GM21423 (cell line): Measurements from ENCODE around the gene MGARP.
"Not testable (repeated sequence)": the region's sequence is repeated elsewhere in the genome, so short reads cannot be mapped to it uniquely, and the experiment has no call there.

Experiments used
- ATAC-seq: cut with Tn5 transposase; IDR thresholded peaks from one replicate; pipeline ENCODE4 v1.9.1; 2021; ENCODE audit warnings: mild to moderate bottlenecking, moderate library complexity; ENCODE audit not compliant: unreplicated experiment

The MGARP gene

GRCh38 chr4:139279760-139280620 is at the start of gene MGARP:
Gene MGARP, minus strand, starts transcription at chr4:139280225. Its CDS starts 67 bp downstream, at chr4:139280158.
- no peak for ATAC-seq

- no peak for ATAC-seq
These were observed 49.7 kb upstream of the MGARP start for GRCh38 chr4:139329665-139330200.

GRCh38 chr4:139324620-139325019 is 44.6 kb upstream of the MGARP start:
- ATAC-seq: no peak

GRCh38 chr4:139322541-139322940 is 42.5 kb upstream of the MGARP start:
- ATAC-seq: not testable (repeated sequence)

- not testable (repeated sequence) for ATAC-seq
These were observed 42.0 kb upstream of the MGARP start for GRCh38 chr4:139322070-139322469.

GRCh38 chr4:139319571-139319970 is 39.5 kb upstream of the MGARP start:
- no peak for ATAC-seq

DNA sequence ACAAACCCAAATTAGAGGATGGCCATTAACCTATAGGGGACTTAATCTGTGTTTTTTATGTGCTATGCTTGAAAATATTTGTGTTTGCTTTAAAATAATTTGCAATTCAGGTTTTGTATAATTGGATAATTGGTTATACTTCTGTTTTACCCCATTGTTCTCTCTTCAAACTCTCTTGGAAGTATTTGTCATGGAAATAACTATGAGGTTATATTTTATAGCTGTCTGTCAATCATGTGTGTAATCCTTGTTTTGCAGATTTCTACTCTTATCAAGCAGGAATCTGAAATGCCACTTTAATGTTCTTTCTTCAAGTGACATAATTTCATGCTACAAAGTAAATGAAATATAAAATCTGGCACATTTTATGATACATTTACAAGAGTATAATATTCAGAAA is 37.6 kb upstream of the MGARP start:
- ATAC-seq: no peak

- ATAC-seq: no peak
These were observed 36.7 kb upstream of the MGARP start for GRCh38 chr4:139316733-139317132.

DNA sequence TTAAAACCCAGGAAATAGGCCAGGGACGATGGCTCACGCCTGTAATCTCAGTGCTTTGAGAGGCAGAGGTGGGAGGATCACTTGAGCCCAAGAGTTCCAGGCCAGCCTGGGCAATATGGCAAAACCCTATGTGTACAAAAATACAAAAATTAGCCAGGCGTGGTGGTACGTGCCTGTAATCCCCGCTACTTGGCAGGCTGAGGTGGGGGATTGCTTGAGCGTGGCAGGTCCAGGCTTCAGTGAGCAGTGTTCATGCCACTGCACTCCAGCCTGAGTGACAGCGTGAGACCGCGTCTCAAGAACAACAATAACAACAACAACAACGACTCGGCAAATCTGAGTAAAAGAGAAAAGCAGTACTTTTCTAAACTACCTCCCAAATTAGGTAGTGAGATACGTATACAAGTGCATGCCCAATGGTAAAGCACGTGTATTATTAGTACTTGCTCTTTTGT is 35.2 kb upstream of the MGARP start:
- ATAC-seq: peak; percentile 59

- ATAC-seq: no peak
These were observed 34.2 kb upstream of the MGARP start for GRCh38 chr4:139314047-139314800.

GRCh38 chr4:139313414-139313813 is 33.4 kb upstream of the MGARP start:
- not testable (repeated sequence) for ATAC-seq

DNA sequence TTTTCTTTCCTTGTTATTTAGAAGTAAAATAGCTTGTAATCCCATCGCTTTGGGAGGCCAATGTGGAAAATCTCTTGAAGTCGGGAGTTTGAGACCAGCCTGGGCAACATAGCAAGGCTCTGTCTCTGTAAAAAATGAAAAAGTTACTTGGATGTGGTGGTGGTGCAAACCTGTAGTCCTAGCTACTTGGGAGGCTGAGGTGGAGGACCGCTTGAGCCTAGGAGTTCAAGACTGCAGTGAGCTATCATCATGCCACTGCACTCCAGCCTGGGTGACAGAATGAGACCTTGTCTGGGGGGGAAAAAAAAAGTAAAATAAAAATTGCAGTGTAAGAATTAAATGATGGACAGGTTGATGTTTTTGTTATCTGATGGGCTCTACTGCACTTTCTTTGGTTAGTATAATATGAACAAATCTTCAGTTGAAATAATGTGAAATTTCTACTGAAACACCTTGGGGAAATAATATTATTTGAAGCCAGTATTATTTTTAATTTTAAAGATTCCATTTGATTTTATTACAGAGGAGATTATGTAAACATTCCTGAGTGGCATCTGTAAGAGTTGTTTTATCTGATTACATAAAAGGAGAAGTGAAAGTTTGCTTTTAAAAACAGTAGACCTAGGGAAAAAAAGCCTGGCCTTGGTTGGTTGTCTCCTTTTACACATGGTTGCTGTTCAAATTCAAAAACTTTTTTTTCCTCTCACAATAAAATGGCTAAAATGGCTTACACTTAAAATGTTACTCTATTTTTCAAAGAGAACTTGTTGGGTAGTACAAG is 32.7 kb upstream of the MGARP start:
- ATAC-seq: no peak

DNA sequence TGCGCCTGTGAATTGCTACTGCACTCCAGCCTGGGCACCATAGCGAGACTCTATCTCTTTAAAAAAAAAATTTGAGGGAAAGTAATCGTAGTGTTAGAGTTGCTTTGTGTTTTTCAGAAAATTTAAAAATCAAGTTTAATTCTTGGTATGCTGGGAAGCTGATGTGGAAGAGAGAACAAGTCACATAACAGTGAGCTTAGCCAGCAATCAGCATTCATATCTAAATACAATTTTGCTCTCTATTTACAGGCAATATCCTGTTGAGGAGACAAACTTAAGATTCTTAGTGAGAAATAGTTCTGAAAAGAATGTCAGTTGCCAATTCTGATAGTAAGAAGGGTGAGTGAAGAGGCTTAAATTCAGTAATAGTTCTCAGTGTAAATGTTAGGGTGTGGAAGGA is 31.9 kb upstream of the MGARP start:
- no peak for ATAC-seq

- ATAC-seq: no peak
These were observed 24.9 kb upstream of the MGARP start for GRCh38 chr4:139304920-139305319.

GRCh38 chr4:139301821-139302611 is 22.0 kb upstream of the MGARP start, which contains the start of gene NDUFC1:
Gene NDUFC1, minus strand, starts transcription at chr4:139302477. Its CDS starts 6,679 bp downstream, at chr4:139295798.
- peak; percentile 44 for ATAC-seq

GRCh38 chr4:139301113-139301820 is 21.2 kb upstream of the MGARP start, which contains the start of gene NAA15:
Gene NAA15, plus strand, starts transcription at chr4:139301505. Its CDS starts 273 bp downstream, at chr4:139301778.
- ATAC-seq: peak; percentile 82

- ATAC-seq: peak; percentile 7
These were observed 20.5 kb upstream of the MGARP start for GRCh38 chr4:139300431-139301112.

DNA sequence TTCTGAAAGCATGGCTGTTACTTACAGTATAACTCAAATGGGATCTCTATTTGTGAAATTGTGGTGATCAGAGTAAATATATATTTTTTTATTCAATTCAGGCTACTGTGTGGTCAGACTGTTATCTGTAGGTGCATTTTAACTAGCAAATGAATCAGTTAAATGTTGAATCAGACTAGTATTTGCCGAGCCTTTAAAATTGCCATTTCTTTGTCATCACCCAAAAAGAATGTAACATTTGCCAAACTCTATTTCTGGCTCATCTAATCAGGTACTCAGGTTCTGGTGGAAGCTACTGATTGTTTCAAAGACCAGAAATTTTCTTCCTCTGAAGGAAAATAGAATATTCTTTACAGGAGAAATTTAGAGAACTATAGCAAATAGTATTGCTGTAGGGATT is 19.5 kb upstream of the MGARP start:
- no peak for ATAC-seq

DNA sequence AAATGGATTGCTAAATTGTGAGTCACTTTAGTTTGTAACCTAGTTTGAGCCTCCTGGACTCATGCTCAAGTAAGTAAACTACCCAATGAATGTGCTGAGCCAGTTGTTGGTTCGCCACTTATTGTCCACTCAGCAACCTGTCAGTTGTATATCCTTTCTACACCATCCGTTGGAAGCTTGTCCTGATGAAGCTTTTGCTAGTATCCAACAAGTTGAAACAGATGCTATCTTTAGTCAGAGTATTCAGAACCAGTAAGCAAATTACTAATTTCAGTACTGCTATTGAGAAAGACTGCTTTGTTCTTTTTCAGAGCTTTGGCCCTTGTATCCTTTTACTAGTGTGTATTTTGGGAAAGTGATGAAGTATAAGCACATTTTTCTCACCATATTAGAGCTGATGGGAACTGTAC is 17.0 kb upstream of the MGARP start:
- no peak for ATAC-seq
